ENCODE data around the gene GRIK1.

The GRIK1 gene

GRCh38 chr21:29718081-29718815 is 221.5 kb downstream of the GRIK1 start:
- DNase-seq (ENCODE audit: low spot score): no peak

- DNase-seq (ENCODE audit: low spot score): no peak
Observed at GRCh38 chr21:29717659-29718058, 222.1 kb downstream of the GRIK1 start.

- DNase-seq (ENCODE audit: low spot score): no peak
Observed at GRCh38 chr21:29716753-29717152, 223.0 kb downstream of the GRIK1 start.

GRCh38 chr21:29715089-29715488 is 224.7 kb downstream of the GRIK1 start:
- DNase-seq (ENCODE audit: low spot score): no peak

- DNase-seq (ENCODE audit: low spot score): no peak
Observed at GRCh38 chr21:29712818-29713217, 227.0 kb downstream of the GRIK1 start.

GRCh38 chr21:29711236-29711635 is 228.6 kb downstream of the GRIK1 start:
- no peak for DNase-seq (ENCODE audit: low spot score)

GRCh38 chr21:29710498-29710897 is 229.3 kb downstream of the GRIK1 start:
- no peak for DNase-seq (ENCODE audit: low spot score)

- no peak for DNase-seq (ENCODE audit: low spot score)
Observed at GRCh38 chr21:29708401-29708800, 231.4 kb downstream of the GRIK1 start.

GRCh38 chr21:29704719-29705118 is 235.1 kb downstream of the GRIK1 start:
- DNase-seq (ENCODE audit: low spot score): no peak

- DNase-seq (ENCODE audit: low spot score): no peak
Observed at GRCh38 chr21:29701676-29702075, 238.1 kb downstream of the GRIK1 start.

- DNase-seq (ENCODE audit: low spot score): no peak
Observed at GRCh38 chr21:29697555-29698193, 242.1 kb downstream of the GRIK1 start.

GRCh38 chr21:29696937-29697336 is 242.9 kb downstream of the GRIK1 start:
- DNase-seq (ENCODE audit: low spot score): no peak

GRCh38 chr21:29691616-29692491 is 247.9 kb downstream of the GRIK1 start:
- no peak for DNase-seq (ENCODE audit: low spot score)

- no peak for DNase-seq (ENCODE audit: low spot score)
Observed at GRCh38 chr21:29689753-29690152, 250.0 kb downstream of the GRIK1 start.

- no peak for DNase-seq (ENCODE audit: low spot score)
Observed at GRCh38 chr21:29684106-29684505, 255.7 kb downstream of the GRIK1 start.

GRCh38 chr21:29682800-29683199 is 257.0 kb downstream of the GRIK1 start:
- no peak for DNase-seq (ENCODE audit: low spot score)

- no peak for DNase-seq (ENCODE audit: low spot score)
Observed at GRCh38 chr21:29680273-29680672, 259.5 kb downstream of the GRIK1 start.

GRCh38 chr21:29678626-29679025 is 261.2 kb downstream of the GRIK1 start:
- no peak for DNase-seq (ENCODE audit: low spot score)

- DNase-seq (ENCODE audit: low spot score): no peak
Observed at GRCh38 chr21:29677326-29677725, 262.5 kb downstream of the GRIK1 start.

GRCh38 chr21:29676395-29676794 is 263.4 kb downstream of the GRIK1 start:
- DNase-seq (ENCODE audit: low spot score): no peak

GRCh38 chr21:29675451-29675850 is 264.3 kb downstream of the GRIK1 start:
- DNase-seq (ENCODE audit: low spot score): no peak

GRCh38 chr21:29674343-29674742 is 265.5 kb downstream of the GRIK1 start:
- DNase-seq (ENCODE audit: low spot score): no peak

GRCh38 chr21:29673096-29673610 is 266.6 kb downstream of the GRIK1 start:
- no peak for DNase-seq (ENCODE audit: low spot score)
